IPS-15b (cell line): ENCODE data around the gene PTOV1.

ENCODE experiments used
- H3K27me3 ChIP-seq: one replicate; pipeline ENCODE4 v1.6.1; 2013; ENCODE audit warnings: low read length; ENCODE audit not compliant: control insufficient read depth, insufficient read depth
- H3K36me3 ChIP-seq: one replicate; pipeline ENCODE4 v1.6.1; 2013; ENCODE audit warnings: low read length; ENCODE audit not compliant: control insufficient read depth, insufficient read depth
- H3K4me1 ChIP-seq: one replicate; pipeline ENCODE4 v1.6.1; 2013; ENCODE audit warnings: mild to moderate bottlenecking, low read length; ENCODE audit not compliant: control insufficient read depth, insufficient read depth
- H3K4me3 ChIP-seq: one replicate; pipeline ENCODE4 v1.5.1; 2013; ENCODE audit warnings: low read depth, low read length
- H3K9ac ChIP-seq: one replicate; pipeline ENCODE4 v1.6.1; 2013; ENCODE audit warnings: low read depth, mild to moderate bottlenecking, low read length
- H3K9me3 ChIP-seq: one replicate; pipeline ENCODE4 v1.6.1; 2013; ENCODE audit warnings: mild to moderate bottlenecking, low read length; ENCODE audit not compliant: control insufficient read depth, insufficient read depth

PTOV1 gene

DNA sequence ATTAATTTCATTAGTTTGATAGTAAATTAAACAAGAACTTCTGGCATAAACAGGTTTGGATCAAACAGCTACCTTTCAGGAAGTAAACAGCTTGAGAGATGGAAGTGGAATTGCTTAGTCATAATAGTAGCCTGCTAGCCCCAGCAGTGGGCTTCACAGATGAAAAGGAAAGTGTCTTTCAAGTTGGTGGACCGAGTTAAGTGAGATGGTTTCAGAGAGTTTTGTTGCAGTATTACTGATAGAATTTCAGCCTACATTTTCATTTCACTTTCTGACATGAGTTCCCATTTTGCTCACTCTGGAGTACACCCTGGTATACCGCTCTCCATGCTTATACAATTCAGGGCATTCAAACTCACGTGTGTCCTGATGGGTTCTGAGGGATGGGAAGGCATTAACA lies 2.0 kb upstream of the PTOV1 start:
- H3K4me1 ChIP-seq, result peaks cover 6% of the 10 kb centered on the region
- no peak overlapping the region for H3K9ac ChIP-seq
- H3K36me3 ChIP-seq, result no peaks in the 10 kb centered on the region
- no peak overlapping the region for H3K4me3 ChIP-seq
- H3K9me3 ChIP-seq, result no peaks in the 10 kb centered on the region
- H3K27me3 ChIP-seq, result no peaks in the 10 kb centered on the region

GRCh38 chr19:49849433-49850220 lies 1.3 kb upstream of the PTOV1 start:
- Histone ChIP-seq H3K27me3 (no peaks in the 10 kb centered on the region), H3K36me3 (no peaks in the 10 kb centered on the region), H3K9me3 (no peaks in the 10 kb centered on the region), H3K4me1 (peaks cover 6% of the 10 kb centered on the region), H3K9ac (no peak overlapping the region), H3K4me3 (peak overlapping the region; percentile 89)

DNA sequence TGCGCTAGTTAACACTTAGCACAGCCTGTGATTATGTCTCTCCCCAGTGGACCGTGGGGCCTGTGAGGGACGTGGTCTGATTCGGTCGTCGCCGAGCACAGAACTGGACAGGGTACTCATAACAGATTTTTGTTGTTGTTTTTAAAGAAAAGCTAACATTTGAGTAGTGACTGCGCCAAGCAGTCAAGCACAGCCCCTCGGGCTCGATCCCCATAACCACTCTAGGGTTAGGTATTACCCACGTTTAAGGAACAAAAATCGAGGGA lies 805 bp upstream of the PTOV1 start:
- no peaks in the 10 kb centered on the region for H3K9me3 ChIP-seq
- no peaks in the 10 kb centered on the region for H3K27me3 ChIP-seq
- peaks cover 6% of the 10 kb centered on the region for H3K4me1 ChIP-seq
- no peak overlapping the region for H3K9ac ChIP-seq
- peaks cover 2% of the 10 kb centered on the region for H3K36me3 ChIP-seq
- H3K4me3 ChIP-seq, result peak overlapping the region; percentile 89

GRCh38 chr19:49851456-49852259 lies 699 bp downstream of the PTOV1 start:
- Histone ChIP-seq H3K4me1 (peaks cover 6% of the 10 kb centered on the region), H3K36me3 (peaks cover 15% of the 10 kb centered on the region), H3K9ac (peak overlapping the region; percentile 67), H3K4me3 (peak overlapping the region; percentile 89), H3K27me3 (no peaks in the 10 kb centered on the region), H3K9me3 (no peaks in the 10 kb centered on the region)

GRCh38 chr19:49852631-49853126 lies 1.7 kb downstream of the PTOV1 start:
- Histone ChIP-seq H3K36me3 (peaks cover 25% of the 10 kb centered on the region), H3K27me3 (no peaks in the 10 kb centered on the region), H3K4me3 (peak overlapping the region; percentile 81), H3K9me3 (no peaks in the 10 kb centered on the region), H3K9ac (no peak overlapping the region), H3K4me1 (peaks cover 6% of the 10 kb centered on the region)

- no peak overlapping the region for H3K4me3 ChIP-seq
These were observed 3.0 kb downstream of the PTOV1 start for GRCh38 chr19:49853852-49854377.

GRCh38 chr19:49854378-49855263 lies 3.7 kb downstream of the PTOV1 start:
- Histone ChIP-seq H3K4me1 (peaks cover 6% of the 10 kb centered on the region), H3K36me3 (peaks cover 43% of the 10 kb centered on the region), H3K27me3 (no peaks in the 10 kb centered on the region), H3K9ac (no peak overlapping the region), H3K4me3 (no peak overlapping the region), H3K9me3 (no peaks in the 10 kb centered on the region)

More at GRCh38 chr19:49853852-49854377, 3.0 kb downstream of the PTOV1 start:
- peaks cover 37% of the 10 kb centered on the region for H3K36me3 ChIP-seq
- H3K9ac ChIP-seq, result no peak overlapping the region
- no peaks in the 10 kb centered on the region for H3K9me3 ChIP-seq
- H3K4me1 ChIP-seq, result peaks cover 6% of the 10 kb centered on the region
- H3K27me3 ChIP-seq, result no peaks in the 10 kb centered on the region

- Histone ChIP-seq H3K9ac (no peak overlapping the region), H3K4me1 (peaks cover 6% of the 10 kb centered on the region), H3K9me3 (no peaks in the 10 kb centered on the region), H3K4me3 (no peak overlapping the region), H3K36me3 (peaks cover 48% of the 10 kb centered on the region), H3K27me3 (no peaks in the 10 kb centered on the region)
These were observed 4.3 kb downstream of the PTOV1 start for GRCh38 chr19:49855277-49855675.

- no peaks in the 10 kb centered on the region for H3K27me3 ChIP-seq
- H3K9ac ChIP-seq, result no peak overlapping the region
- no peaks in the 10 kb centered on the region for H3K9me3 ChIP-seq
- H3K4me3 ChIP-seq, result no peak overlapping the region
- peaks cover 6% of the 10 kb centered on the region for H3K4me1 ChIP-seq
- H3K36me3 ChIP-seq, result peaks cover 54% of the 10 kb centered on the region
These were observed 5.0 kb downstream of the PTOV1 start for GRCh38 chr19:49855676-49856573.

- Histone ChIP-seq H3K27me3 (no peaks in the 10 kb centered on the region), H3K4me3 (no peak overlapping the region), H3K36me3 (peaks cover 59% of the 10 kb centered on the region), H3K9ac (no peak overlapping the region), H3K4me1 (peaks cover 6% of the 10 kb centered on the region), H3K9me3 (no peaks in the 10 kb centered on the region)
These were observed 5.6 kb downstream of the PTOV1 start for GRCh38 chr19:49856574-49857021.
